CD4-positive, alpha-beta T cell treated with Interleukin-21 for 1 hour (primary cell): ENCODE measurements around the gene SPECC1L.

Source experiments
- DNase-seq: peaks from one replicate; pipeline ENCODE4 v3.0.0-alpha.2; 2020

SPECC1L gene

DNA sequence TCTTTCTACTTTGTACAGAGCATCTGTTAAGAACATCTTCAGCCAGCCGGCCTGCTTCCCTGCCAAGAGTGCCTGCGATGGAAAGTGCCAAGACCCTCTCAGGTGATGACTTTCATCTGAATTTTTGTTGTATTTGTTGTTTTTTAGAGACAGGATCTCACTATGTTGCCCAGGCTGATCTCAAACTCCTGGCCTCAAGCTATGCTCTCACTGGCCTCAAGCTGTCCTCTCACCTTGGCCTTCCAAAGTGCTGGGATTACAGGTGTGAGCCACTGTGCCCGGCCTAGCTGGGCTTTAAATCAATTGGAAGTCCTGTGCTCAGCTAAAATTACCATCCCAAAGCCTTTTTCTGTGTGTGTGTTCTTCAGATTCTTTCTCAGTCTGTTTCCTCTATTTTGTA is 92.6 kb downstream of the SPECC1L start:
- no peak for DNase-seq

DNA sequence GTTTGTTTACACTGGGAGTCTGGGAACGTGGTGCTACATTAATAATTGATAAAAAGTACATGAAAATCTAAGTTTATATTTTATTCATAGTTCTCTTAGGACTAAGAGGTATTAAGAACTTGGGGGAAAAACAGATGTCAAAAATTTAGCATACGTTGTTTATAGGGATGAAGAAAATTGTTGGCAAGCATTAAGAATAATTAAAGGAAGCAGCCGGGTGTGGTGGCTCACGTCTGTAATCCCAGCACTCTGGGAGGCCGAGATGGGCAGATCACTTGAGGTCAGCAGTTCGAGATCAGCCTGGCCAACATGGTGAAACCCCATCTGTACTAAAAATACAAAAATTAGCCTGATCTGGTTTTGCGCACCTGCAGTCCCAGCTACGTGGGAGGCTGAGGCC is 96.1 kb downstream of the SPECC1L start:
- DNase-seq: no peak

DNA sequence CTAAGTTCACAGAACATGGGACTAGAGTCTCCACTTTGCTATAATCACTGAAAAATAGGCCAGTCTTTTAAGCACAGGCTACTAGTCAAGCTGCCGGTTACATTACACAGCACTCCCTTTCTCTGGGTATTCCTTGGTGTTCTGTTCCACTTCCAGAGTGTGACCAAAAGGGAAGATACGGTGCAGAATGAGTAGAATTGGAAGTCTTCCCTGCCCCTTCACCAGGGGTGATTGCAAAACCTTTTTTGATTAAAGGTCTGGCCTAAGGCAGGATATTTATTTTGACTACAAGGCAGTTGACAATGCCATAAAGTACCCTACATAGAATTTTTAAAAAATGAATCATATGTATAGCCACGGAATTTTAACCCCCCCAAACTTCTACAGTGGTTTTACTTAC is 97.2 kb downstream of the SPECC1L start:
- no peak for DNase-seq

DNA sequence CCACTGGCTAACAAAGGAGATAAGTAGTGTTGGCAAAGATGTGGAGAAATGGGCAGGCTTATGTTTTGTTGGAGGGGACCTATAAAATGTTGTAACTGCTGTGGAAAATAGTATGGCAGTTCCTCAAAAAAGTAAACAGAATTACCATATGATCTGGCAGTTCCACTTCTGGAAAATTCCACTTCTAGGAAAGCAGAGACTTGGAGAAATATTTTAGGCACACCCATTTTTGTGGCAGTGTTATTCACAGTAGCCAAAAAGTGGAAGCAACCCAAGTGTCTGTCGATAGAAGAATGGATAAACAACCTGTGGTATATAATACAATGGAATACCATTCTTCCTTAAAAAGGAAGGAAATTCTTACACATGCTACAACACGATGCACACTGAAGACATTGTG is 99.8 kb downstream of the SPECC1L start:
- no peak for DNase-seq

DNA sequence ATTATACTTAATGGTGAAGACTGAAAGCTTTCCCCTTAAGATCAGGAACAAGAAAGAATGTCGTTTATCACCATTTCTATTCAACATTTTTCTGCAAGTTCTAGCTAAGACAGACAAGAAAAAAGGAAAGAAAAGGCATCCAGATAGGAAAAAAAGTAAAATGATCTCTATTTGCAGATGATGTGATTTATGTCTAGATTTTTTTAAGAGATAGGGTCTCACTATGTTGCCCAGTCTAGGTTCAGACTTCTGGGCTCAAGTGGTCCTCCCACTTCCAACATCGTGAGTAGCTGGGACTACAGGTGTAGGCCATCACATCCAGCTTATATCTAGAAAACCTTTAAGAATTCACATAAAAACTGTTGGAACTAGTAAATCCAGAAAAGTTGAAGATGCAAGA is 105.4 kb downstream of the SPECC1L start:
- DNase-seq: no peak

DNA sequence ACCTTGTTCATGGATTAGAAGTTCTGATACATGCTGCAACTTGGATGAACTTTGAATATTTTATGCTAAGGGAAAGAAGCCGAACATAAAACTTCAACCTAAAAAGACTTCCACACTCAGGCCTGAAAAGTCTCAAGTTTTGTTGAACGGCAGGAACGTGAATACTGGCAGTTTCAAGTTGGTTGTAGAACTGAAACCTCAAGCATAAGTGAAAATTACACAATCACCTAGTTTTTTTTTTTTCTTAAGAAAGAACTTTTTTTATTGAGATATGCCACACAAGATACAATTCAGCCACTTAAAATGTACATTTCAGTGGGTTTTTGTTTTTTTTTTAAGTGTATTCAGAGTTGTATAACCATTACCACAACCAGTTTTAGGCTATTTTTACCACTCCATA is 106.0 kb downstream of the SPECC1L start:
- DNase-seq: no peak

DNA sequence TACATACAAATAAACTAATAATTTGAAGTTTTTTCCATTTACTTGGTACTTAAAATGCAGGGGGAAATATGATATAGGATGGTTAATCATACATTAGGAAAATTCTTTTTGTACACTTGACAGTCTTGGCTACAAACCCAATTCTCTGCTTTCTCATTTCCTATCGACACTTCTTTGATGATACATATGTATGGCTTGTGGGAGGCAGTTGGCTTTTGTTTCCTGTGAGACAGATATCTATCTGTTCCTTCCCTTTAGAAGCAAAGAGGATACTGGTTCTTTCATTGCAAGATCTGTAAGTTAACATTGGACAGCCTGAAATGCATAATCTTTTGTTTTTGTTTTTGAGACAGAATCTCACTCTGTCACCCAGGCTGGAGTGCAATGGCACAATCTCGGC is 108.9 kb downstream of the SPECC1L start:
- no peak for DNase-seq

DNA sequence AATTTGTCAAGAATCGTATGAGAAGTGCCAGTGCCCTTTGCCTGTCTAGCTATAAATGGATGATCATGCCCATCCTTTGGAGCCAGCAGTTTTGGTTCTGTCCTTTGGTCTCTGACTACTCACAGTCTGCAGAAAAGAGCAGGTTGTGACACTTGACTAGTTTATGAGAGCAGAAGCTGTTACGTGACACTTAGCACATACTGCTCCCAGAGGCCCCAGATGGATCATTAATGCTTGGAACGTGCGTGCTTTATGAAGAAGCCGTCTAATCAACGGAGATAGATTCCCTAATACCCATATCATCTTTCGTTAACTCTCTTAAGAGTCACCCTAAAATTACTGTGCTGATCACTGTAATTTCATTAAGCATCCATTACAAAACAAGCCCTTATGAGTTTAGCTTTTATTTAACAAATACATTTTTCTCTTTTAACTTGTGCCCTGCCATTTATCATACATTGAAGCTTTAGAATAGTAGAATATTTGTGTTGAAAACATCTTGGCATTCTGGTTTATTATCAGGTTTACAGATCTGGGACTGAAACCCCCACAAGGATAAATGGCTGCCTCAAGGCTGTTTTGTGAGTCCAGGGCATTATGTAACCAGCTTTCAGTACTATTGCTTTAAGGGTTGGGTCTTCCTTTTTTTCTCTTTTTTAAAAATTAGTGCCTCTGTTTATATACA is 109.7 kb downstream of the SPECC1L start:
- DNase-seq: no peak

DNA sequence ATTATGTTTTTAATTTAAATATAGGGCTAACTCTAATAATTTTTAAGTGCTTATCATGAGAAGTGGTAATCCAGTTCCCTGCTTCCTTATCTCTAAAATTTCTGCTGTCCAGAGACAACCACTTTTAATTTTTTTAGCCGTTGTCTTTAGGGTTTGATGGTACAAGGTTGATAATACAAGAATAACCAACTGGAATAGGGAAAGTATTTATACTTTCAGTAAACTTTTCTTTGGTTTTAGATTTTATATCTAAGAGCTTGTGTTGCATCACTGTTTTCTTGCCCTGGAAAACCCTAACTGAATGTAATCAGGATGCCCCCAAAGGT is 110.2 kb downstream of the SPECC1L start:
- DNase-seq: no peak

DNA sequence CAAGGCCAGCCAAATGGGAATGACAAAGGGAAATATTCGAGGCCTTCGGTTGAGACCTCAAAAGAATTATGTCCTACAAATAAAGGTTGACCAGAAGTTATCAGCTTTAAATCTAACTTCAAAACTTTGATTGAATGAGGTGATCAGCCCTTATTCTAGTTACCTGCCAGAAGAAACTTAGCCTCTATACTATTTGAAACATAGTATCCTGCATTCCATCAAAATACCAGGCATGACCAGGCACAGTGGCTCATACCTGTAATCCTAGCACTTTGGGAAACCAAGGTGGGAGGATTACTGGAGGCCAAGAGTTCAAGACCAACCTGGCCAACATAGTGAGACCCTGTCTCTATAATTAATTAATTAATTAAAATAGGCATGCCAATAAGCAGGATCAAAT is 112.4 kb downstream of the SPECC1L start:
- DNase-seq: no peak

DNA sequence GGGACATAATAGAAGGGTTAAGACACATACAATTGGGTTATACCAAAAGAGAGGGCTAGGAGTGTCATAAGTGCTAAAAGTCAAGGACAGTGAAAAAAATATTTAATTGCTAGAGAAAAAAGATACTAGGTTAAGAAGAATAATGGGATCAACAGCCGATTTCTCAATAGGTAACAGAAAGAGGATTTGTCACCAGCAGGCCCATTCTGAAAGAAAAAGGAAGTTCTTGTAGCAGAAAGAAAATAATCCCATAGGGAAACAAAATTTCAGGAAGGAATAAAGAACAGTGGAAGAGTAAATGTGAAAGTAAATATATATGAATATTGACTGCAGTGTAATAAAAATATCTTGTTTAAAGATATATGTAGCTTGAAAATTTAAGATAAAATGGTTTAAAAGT is 113.5 kb downstream of the SPECC1L start:
- DNase-seq: no peak

DNA sequence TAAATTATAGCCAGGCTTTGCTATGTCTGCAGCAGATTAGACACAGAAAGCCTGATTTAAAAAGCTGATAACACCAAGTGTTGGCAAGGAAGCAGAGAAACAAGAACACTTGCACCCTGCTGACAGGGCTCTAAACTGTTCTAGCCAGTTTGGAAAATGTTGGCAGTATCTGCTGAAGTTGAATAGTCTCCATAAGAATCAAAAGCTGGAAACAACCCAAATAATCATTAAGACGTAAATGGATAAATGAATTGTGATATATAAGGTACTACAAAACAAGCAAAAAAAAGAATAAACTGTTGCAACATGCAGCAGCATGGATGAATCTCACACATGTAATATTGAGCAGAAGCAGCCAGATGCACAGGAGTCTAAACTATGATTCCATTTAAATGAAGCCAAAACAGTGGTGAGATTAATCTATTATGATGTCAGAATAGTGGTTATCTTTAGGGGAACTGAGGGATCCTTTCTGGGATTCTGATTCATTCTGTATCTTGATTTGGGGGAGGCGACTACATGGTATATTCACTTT is 116.4 kb downstream of the SPECC1L start:
- DNase-seq: no peak

DNA sequence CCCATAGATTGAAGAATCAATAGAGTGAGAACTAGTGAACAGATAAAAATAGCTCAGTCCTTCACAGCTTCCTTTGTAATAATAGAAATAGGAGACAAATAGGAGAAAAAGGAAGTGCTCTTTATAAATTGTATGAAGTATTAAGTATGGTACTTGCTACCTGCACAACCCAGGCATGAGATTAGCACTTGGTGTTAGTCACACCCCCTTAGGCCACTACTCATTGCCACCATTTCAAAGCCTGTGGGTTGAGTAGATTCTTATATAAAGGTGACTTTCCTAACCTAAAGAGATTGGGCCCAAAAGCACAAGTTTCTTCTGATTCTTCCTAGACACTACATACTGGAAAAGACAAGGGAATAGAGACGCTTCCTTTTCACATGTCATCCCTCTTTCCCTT is 119.0 kb downstream of the SPECC1L start:
- DNase-seq: no peak

DNA sequence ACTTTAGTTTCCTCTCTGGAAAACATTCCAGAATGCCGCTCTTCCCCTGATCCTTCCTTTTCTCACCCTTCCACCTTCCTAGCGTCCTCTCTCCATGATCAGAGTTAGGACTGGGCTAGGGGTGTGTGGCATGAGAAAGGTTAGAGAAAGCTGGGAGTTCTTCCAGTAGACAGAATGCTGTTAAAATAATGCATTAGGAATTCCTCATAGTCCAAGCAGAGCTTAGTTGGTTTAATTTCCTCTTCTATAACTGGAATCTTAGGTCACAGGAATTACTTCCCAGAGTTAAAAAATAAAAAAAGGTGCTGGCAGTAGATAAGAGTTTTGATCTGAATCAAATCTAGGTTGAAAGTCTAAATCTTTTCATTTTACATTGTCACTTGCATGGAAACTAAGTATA is 119.5 kb downstream of the SPECC1L start:
- no peak for DNase-seq

DNA sequence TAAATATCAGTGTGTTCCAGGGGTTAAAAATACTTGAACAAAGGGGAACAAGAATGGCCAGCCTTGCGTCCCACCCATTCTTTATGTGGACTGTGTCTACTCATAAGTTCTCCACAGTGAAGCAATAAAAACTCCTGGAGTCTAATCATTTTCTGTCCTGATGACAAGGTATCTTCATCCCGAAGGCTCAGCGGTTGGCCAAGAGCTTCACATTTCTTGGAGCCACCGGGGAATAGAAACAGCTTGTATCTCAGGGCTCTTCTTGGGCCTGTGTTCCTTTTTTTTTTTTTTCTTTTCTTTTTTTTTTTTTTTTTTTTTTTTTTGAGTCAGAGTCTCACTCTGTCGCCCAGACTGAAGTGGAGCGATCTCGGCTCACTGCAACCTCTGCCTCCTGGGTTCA is 119.9 kb downstream of the SPECC1L start:
- no peak for DNase-seq

DNA sequence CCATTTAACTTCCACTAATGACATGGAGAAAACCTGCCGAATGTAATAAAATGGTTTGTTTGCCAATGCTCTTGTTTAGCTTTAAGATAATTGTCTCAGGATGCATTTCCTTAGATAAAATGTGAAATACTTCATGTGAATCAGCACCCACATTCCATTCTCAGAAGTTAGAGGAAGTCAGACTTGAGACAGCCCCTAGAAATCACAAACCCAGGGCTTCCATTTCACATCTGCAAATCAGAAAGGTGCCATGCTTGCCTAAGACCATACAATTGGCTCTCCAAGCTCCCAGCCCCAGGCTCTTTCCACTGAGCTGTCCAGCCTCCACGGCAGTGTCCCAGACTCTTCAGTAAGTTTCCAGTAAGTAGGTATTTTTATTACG is 121.2 kb downstream of the SPECC1L start:
- no peak for DNase-seq

DNA sequence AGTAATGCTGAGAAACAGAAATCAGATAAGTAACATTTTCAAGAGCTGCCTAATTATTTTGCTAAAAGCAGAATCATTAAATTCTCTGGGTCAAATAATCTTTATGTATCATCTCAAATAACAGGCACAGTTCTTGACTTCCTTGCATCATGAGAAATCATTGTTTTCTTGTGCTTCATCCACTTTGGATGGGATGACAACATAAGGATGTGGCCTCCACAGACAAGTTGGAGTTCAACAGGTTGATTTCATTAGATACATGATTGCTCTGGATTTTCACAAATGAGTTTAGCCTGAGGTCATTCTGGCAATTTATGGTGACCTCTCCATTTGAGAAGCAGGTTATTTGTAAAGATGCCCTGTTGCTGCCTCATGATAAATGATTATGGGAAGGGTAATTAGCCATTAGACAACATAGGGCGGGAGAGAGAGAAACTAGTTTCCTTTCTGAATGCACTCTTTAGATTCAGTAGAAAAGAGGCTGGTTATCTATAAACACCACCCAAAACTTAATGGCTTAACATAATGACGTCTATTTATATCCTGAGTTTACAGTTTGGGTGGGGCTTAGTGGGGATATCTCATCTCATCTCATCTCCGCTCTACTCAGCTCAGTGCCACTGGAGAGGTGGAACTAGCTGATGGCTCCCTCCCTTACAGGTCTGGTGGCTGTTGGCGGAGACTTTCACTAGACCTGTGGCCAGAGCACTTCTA is 121.7 kb downstream of the SPECC1L start:
- DNase-seq: no peak

DNA sequence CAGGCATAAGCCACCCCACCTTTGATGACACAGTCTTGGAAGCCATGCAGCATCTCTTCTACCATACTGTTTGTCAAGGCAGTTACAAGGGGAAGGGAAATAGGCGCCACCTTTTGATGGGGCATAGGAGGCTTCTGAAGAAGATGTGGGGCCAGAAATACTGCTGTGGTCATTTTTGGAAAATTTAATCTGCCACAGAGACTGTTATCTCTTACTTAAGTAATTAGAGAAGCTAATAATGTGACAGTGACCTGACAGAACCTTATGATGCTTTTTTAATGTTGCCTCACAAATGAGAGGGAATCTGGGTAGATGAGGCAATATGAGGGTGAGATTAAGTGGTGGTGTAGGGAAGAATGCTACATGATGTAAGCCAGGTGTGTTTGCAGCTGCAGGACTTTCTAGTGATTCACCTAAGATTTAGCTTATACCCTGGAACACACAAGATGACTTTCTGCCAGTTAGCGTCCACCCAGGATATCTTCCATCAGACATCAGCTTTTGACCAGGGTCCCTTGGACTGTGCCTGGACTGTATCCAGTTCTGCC is 122.5 kb downstream of the SPECC1L start:
- no peak for DNase-seq

DNA sequence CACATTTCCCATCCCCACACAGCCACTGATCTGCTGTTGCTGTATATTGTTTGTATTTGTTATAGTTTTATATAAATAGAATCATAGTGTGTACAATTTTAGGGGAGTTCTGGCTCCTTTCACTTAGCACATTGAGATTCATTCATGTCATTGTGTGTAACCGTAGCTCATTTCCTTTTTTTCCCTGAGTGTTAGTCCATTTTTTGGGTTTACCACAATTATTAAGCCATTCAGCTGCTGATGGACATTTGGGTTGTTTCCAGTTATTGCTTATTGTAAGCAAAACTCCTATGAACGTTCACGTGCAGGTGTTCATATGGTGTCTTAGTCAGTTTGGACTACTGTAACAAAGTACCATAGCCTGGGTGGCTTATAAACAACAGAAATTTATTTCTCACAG is 123.2 kb downstream of the SPECC1L start:
- DNase-seq: no peak

DNA sequence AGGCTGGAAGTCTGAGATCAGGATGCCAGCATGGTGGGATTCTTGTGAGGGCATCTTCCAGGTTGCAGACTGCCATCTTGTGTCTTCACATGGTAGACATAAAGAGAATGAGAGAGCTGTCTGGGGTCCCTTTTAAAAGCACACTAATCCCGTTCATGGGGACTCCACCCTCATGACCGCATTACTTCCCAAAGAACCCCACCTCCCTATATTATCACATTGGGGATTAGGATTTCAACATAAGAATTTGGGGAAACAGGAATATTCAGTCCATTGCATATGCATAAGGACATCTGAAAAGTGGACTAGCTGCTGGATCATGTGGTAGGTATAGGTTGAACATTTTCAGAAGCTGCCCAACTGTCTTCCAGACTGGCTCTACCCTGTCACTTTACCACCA is 123.6 kb downstream of the SPECC1L start:
- DNase-seq: no peak

DNA sequence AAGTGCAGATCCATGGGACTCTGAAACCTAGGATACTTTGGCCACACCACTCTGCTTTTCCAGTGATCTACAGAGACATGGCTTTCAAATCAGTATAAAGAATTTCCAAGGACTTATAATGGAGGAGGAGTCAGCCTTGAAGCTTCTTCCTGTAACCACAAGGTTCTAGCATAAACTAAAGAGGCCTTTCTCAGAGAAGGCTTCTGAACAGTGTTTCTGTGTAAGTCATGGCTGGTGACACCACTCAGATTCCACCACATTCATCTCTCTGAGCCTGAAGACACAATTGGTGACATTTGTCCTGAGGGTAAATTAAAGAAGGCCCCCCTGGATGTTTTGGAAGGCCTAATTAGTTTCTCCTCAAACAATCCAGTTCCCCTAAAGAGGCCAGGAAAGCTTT is 127.8 kb downstream of the SPECC1L start:
- no peak for DNase-seq

DNA sequence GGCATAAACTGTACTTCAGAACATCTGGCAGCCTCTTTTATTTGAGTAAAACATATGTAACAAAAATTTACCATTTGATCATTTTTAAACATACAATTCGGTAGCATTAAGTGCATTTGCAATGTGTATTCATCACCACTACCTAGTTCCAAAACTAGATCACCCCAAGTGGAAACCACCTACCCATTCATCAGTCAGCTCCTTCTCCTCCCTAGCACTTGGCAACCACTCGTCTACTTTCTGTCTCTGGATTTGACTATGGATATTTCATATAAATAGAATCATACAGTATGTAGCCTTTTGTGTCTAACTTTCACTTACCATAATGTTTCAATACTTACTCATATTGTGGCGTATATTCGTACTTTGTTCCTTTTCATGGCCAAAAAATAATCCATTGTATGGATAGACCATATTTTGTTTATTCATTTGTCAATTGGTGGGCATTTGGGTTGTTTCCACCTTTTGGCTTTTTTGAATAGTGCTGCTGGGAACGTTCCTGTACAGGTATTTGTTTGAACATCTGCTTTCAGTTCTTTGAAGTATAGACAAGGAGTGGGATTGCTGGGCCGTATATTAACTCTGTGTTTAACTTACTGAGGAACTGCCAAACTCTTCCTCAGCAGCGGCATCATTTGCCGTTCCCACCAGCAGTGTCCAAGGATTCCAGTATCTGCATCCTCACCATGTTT is 129.5 kb downstream of the SPECC1L start:
- DNase-seq: no peak

DNA sequence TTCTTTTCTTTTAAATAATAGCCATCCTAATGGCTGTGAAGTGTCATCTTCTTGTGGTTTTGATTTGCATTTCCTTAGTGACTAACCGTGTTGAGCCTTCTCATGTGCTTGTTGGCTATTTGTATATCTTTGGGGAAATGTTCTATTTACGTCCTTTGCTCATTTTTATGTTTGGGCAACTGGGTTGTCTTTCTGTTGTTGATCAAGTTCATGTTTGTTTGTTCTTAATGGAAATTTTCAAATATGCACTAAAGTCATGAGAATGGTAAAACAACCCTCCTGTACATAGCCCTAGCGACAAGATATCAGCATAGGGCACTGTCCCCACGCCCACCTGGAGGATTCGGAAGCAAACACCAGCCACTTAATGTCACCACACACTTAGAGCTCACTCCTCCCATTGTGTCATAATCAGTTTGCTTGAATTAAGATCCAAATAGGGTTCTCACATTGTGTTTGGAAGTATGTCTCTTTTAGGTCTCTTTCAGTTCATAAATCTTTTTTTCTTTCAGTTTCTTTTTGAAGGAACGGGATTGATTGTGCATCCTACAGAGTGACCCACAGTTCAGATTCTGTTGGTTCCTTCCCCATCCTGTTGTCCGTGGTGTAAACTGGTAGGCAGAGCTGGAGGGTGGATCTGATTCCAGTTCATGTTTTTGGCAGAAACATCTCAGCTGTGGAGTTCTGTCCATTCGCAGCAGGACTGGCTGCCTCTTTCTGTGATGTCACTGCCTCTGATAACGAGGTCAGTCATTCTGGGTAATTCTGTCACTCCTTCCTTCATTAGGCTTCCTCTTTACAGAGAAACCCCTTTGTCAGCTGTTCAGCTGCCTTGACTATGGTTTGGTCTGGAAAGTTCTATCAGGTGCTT is 130.3 kb downstream of the SPECC1L start:
- peak; percentile 18 for DNase-seq
